ENCODE data around the gene ACOT7. TPM values are rescaled to one million over a fixed set of nuclear protein-coding genes. Genes with fewer than 3 reads are reported as not detected.

Gene ACOT7
- total RNA-seq, 1 donor from 2014 or later = 40.0 TPM

DNA sequence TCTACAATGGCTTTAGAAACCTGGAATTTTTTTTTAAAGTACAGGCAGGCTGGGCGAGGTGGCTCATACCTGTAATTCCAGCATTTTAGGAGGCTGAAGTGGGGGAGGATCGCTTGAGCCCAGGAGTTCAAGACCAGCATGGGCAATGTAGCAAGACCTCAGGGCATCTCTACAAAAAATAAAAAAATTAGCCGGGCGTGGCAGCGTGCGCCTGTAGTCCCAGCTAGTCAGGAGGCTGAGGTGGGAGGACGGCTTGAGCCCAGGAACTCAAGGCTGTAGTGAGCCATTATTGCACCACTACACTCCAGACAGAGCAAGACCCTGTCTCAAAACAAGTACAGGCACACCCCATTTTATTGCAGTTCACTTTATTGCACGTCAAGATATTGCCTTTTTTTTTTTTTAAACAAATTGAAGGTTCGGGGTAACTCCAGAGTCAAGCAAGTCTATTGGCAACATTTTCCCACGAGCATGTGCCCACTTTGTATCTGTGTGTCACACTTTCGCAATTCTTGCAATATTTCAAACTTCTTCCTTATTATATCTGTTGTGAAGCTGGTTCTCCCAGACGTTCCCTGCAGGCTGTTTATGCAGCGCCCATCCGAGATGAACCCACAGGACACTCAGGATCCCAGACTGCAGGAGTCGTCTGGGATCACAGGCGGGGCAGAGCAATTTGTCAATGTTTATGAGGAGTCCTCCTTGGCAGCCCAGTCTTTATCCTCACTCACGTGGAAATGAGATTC is 21.5 kb upstream of the ACOT7 start:
- TF ChIP-seq, protein P1, sequence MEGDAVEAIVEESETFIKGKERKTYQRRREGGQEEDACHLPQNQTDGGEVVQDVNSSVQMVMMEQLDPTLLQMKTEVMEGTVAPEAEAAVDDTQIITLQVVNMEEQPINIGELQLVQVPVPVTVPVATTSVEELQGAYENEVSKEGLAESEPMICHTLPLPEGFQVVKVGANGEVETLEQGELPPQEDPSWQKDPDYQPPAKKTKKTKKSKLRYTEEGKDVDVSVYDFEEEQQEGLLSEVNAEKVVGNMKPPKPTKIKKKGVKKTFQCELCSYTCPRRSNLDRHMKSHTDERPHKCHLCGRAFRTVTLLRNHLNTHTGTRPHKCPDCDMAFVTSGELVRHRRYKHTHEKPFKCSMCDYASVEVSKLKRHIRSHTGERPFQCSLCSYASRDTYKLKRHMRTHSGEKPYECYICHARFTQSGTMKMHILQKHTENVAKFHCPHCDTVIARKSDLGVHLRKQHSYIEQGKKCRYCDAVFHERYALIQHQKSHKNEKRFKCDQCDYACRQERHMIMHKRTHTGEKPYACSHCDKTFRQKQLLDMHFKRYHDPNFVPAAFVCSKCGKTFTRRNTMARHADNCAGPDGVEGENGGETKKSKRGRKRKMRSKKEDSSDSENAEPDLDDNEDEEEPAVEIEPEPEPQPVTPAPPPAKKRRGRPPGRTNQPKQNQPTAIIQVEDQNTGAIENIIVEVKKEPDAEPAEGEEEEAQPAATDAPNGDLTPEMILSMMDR (conservative IDR thresholded peaks at IDR 0.05) = no peak

DNA sequence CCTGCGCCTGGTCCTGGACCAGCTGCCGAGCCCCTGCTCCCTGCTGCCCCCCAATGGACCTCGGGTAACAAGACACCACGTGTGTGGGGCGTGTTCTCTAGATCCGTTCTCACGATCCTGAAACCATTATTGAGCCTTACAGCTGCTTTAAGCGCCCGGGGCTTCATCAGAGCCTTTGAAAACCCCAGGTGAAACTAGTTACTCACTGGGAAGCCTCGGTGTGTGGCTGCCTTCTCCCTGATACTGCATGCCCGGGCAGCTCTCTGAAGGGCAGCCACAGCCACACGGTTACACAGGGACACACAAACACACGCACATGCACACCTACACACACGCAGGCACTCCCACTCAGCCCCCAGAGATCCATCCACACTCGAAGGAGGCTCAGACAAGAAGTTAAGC is 20.9 kb upstream of the ACOT7 start:
- Mint-ChIP-seq H3K27ac (peak overlapping the region; percentile 99), H3K9me3 (no peaks in the 10 kb centered on the region), H3K36me3 (no peaks in the 10 kb centered on the region), H3K4me3 (peak overlapping the region; percentile 80), H3K27me3 (peaks cover 67% of the 10 kb centered on the region), H3K4me1 (ENCODE audit: unreplicated experiment) (peaks cover 13% of the 10 kb centered on the region)
- TF ChIP-seq, protein P1 (conservative IDR thresholded peaks at IDR 0.05) = peak; percentile 73
- no peak for DNase-seq (ENCODE audit: extremely low spot score, unreplicated experiment)

More for the DNA sequence above, 21.5 kb upstream of the ACOT7 start:
- H3K27ac Mint-ChIP-seq = peak overlapping the region; percentile 99
- H3K27me3 Mint-ChIP-seq = peaks cover 67% of the 10 kb centered on the region
- H3K4me3 Mint-ChIP-seq = peak overlapping the region; percentile 80
- H3K4me1 Mint-ChIP-seq (ENCODE audit: unreplicated experiment) = peaks cover 13% of the 10 kb centered on the region
- no peaks in the 10 kb centered on the region for H3K36me3 Mint-ChIP-seq
- no peaks in the 10 kb centered on the region for H3K9me3 Mint-ChIP-seq
- DNase-seq (ENCODE audit: extremely low spot score, unreplicated experiment) = no peak

DNA sequence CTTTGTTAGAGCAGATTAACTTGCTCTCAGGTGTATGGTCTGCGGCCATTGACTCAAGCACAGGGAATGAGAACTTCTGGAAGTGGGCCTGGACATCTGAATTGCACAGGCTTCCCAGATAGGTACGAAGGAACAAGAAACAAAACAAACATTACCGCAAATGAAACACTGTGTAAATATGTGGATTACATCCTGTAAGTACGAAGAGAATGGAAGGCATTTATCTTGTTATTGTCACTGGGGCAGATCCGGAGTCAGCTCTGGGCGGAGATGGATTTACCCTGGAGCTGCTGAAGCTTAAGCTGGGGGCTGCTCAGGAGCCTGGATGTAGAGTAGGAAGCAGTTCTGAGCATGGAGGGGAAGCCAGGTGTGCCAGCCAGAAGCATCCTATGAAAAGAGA is 19.3 kb upstream of the ACOT7 start:
- Mint-ChIP-seq H3K27me3 (peaks cover 62% of the 10 kb centered on the region), H3K27ac (peak overlapping the region; percentile 99), H3K9me3 (no peaks in the 10 kb centered on the region), H3K36me3 (no peaks in the 10 kb centered on the region), H3K4me3 (peak overlapping the region; percentile 26), H3K4me1 (ENCODE audit: unreplicated experiment) (peaks cover 13% of the 10 kb centered on the region)
- no peak for DNase-seq (ENCODE audit: extremely low spot score, unreplicated experiment)
- TF ChIP-seq, protein P1 (conservative IDR thresholded peaks at IDR 0.05) = no peak

DNA sequence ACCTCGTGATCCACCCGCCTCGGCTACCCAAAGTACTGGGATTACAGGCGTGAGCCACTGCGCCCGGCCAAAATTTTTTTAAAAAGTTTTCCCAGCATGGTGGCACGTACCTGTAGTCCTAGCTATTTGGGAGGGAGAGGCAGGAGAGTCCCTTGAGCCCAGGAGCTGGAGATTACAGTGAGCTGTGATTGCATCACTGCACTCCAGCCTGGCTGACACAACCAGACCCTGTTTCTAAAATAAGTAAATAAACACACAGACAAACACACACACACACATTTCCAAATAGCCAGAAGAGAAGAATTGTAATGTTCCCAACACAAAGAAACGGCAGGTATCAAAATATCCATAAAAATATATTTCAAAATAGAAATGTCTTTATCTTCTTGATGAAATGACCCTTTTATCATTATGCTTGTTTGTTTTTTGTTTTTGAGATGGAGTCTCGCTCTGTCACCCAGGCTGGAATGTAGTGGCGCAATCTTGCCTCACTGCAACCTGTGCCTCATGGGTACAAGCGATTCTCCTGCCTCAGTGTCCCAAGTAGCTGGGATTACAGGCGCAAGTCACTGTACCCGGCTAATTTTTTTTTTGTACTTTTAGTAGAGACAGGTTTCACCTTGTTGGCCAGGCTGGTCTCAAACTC is 16.8 kb upstream of the ACOT7 start:
- Mint-ChIP-seq H3K27me3 (peaks cover 52% of the 10 kb centered on the region), H3K4me1 (ENCODE audit: unreplicated experiment) (peaks cover 13% of the 10 kb centered on the region), H3K36me3 (no peaks in the 10 kb centered on the region), H3K4me3 (no peak overlapping the region), H3K27ac (no peak overlapping the region), H3K9me3 (no peaks in the 10 kb centered on the region)
- no peak for DNase-seq (ENCODE audit: extremely low spot score, unreplicated experiment)
- TF ChIP-seq, protein P1 (conservative IDR thresholded peaks at IDR 0.05) = no peak

DNA sequence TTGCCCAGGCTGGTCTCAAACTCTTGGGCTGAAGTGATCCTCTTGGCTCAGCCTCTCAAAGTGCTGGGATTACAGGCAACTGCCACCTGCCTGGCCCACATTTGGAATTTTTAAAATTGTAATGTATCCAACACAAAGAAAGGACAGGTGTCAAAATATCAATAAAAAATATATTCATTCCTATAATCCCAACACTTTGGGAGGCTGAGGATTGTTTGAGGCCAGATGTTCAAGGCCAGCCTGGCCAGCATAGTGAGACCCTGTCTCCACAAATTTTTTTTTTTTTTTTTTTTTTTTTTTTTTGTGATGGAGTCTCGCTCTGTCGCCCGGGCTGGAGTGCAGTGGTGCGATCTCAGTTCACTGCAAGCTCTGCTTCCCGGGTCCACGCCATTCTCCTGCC is 16.2 kb upstream of the ACOT7 start:
- Mint-ChIP-seq H3K27me3 (peaks cover 52% of the 10 kb centered on the region), H3K4me1 (ENCODE audit: unreplicated experiment) (peaks cover 10% of the 10 kb centered on the region), H3K9me3 (no peaks in the 10 kb centered on the region), H3K36me3 (no peaks in the 10 kb centered on the region), H3K27ac (no peak overlapping the region), H3K4me3 (no peak overlapping the region)
- DNase-seq (ENCODE audit: extremely low spot score, unreplicated experiment) = no peak
- TF ChIP-seq, protein P1 (conservative IDR thresholded peaks at IDR 0.05) = no peak

Data from type B pancreatic cell (in vitro differentiated cells).